Activated naive CD4-positive, alpha-beta T cell treated with Interleukin-2 at 50 U/mL for 16 hours (primary cell): Measurements from ENCODE around the gene CAPN13.

Source experiments
- DNase-seq: peaks from one replicate; pipeline ENCODE4 v3.0.0-alpha.2; 2020

CAPN13 gene

DNA sequence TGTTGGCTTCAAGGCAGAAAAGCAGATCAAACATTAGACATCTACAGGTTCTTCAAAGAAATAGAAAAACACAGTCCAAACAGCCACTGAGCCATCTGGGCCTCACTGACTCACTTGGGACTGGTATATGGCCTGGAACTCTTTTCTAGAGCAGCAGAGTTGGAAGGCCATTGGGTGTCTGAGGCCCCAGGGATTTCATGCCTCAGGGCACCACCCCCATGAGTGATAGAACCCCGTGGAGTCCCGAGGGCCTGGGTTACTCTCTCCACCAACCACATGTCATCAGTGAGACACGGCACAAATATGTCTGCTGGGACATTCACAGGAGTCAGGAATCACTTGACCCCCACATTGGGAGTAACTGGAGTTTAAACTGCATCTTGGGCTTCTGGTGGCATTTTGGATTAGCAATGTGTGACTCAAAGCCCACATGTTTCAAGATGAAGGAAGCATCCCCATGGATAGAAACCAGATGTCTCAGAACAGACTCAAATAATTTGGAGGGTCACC lies 44.0 kb downstream of the CAPN13 start:
- no peak for DNase-seq

GRCh38 chr2:30761226-30761625 lies 46.0 kb downstream of the CAPN13 start:
- no peak for DNase-seq

- no peak for DNase-seq
Measured at GRCh38 chr2:30759481-30759880, 47.8 kb downstream of the CAPN13 start.

GRCh38 chr2:30758191-30758651 lies 49.0 kb downstream of the CAPN13 start:
- no peak for DNase-seq

GRCh38 chr2:30757749-30758148 lies 49.5 kb downstream of the CAPN13 start:
- no peak for DNase-seq

- DNase-seq: no peak
Measured at GRCh38 chr2:30756971-30757370, 50.3 kb downstream of the CAPN13 start.

- no peak for DNase-seq
Measured at GRCh38 chr2:30756051-30756719, 51.1 kb downstream of the CAPN13 start.

DNA sequence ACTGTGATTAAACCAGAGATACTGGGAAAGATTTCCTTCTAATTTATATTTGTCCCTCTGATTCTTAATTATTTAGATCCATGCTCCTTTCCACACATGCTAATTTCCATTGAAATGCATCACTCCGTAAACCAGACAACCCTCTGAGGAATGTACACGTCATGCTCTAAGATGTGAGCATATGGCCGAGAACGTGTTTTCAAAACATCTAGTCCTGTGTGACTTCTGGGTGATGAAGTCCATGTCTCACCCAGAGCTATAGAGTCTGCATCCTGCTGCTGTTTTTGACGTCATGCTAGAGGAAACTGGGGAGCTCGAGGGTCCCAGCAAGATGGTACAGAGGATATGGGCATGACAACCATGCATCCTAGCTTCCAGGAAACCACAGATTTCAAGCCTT lies 53.6 kb downstream of the CAPN13 start:
- DNase-seq: no peak

- DNase-seq: no peak
Measured at GRCh38 chr2:30752811-30753210, 54.4 kb downstream of the CAPN13 start.

DNA sequence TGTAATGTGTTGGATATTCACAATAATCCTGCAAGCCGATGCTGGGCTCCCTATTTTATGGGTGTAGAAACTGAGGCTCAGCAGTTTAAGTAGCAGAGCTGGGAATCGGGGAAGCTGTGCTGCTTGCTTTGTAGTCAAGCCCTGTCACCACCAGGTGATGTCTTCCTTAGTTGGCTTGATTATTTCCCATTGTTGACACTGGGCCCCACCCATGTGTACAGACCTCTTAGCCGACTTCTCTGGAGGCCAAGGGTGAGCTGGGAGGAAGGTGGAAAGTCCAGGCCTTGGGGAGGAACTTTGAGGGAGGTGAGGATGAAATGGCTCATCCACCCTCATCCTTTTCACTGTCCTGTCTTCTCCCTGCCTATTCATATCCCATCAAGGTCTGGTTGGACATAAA lies 60.0 kb downstream of the CAPN13 start:
- DNase-seq: no peak

DNA sequence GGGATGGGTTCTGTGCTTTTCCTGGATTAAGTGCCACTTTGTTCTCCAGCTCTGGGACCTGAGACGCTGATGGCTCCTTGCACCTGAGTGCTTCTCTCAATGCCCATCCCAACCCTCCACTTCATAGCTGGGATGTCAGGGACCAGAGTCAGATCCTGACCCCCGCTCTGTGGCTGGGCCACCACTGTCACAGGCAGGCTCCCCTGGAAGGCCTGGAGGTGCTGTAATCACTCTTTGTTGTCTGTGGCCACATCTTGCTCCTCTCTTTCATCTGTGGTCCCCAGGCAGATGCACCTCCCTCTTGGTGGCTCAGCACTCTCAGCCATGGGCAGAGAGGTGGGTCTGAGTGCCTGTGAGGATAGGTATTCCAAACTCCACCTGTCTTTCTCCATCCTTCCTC lies 62.4 kb downstream of the CAPN13 start:
- DNase-seq: no peak

DNA sequence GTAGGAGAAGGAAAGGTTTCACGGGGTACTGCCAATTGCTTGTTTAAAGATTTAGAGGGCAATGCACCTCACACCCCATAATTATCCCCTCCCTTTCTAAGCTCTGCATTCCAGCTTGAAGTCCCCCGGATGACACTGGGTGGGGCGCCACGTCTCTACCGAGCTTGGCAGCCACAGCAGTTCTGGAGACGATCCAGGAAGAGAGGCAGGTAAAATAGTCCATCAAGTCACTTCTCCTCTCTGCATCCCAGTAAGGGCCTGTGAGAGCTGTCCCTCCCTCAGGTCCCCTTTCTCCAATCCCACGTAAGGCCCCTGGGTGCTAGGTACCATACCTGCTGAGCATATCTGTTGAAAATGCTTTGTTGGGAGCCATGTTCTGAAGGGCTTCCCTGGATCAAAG lies 65.7 kb downstream of the CAPN13 start:
- no peak for DNase-seq

GRCh38 chr2:30738141-30738911 lies 68.9 kb downstream of the CAPN13 start:
- DNase-seq: no peak

DNA sequence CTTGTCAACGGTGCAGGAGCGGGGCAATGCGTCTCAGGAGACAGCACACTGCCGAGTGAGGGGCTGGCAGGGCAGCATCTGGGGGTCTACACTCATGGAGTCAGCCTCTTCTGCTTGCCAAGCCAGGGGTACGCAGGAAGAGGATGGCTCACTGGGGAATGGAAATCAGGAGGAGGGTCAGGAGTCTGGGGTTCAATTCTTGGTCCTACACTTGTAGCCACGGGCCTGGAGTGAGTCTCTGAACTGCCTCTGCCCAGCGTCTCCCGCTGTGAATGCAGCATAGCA lies 70.0 kb downstream of the CAPN13 start:
- DNase-seq: no peak

GRCh38 chr2:30736461-30737325 lies 70.6 kb downstream of the CAPN13 start:
- DNase-seq: no peak

- DNase-seq: no peak
Measured at GRCh38 chr2:30733876-30734520, 73.2 kb downstream of the CAPN13 start.

GRCh38 chr2:30732876-30733275 lies 74.4 kb downstream of the CAPN13 start:
- no peak for DNase-seq

DNA sequence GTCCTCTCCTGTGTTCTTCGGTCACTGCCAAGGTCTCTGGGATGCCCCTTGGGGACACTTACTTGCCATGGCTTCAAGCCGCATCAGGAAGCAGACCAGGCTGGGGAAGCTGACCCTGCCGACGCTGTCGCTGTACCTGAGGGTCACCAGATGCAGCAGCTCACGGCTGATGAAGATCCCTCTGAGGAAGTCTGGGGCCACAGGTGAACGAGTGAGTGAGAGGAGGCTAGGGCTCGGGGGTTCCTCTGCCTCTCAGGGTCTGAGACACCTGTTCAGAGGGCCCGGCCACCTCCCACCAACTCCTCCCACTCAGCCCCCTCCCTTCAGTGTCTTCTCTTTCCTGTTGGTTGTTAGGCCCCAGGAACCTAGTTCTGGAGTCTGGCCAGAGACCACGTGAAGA lies 74.9 kb downstream of the CAPN13 start:
- DNase-seq: no peak

DNA sequence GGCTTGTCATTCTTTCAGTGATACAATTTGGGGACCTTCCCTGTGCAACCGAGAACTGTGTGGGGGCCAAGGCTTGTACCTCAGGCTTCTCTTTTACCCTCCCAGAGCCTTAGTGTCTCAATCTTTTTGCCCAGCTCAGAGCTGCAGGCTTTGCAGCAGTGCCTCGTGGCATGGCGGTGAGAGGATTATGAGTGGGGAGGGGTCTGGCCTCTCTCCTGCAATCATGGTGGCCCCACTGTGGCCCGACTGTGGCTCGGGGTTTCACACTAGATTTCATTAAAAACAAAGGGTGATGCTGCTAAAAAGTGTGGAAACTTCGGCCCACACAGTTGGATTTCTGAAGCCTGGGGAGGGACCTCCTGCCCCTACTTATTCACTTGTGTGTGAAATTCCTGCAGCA lies 75.5 kb downstream of the CAPN13 start:
- no peak for DNase-seq

DNA sequence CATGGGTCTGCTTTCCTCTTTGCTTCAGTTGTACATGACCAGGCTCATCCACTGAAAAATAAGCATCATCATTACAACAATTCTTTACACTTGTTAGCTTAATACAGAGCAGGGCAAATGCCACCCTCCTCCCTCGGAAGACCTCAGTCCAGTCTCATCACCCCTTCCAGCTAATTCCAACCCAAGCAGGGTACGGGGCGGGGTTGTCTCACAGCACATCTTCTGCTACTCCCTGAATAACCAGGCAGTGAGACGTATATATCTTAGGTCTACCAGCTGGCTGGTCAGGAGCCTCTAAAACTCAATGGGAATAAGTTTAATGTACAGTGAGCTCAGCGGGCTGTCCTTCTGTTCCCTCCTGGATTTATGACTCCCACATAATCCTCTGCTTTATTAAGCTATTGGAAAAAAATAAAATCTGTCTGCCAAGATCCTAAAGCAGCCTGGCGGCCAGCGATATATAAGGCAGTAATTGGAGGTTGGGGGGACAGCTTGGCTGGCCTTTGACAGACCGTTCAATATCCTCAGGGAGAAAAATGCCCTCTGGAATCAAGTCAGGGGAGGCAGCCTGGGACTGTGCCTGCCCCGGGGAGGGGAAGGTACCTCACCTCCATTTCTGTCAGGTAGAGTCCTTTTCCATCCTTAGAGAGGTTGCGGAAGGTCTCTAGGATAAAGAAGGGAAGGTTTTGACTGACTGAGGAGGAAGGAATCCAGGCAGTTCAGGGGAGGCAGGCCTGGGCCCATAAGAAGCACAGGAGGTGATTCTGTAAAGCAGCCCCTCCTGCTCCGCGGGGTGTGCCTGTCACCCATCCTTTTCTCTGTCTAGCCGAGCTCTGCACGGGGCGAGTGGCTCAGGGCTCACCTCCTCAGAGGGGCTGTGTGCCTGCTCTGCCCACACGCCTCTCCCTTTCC lies 76.3 kb downstream of the CAPN13 start:
- DNase-seq: no peak

GRCh38 chr2:30729031-30729430 lies 78.2 kb downstream of the CAPN13 start:
- DNase-seq: no peak
